Endodermal cell (in vitro differentiated cells): ENCODE measurements around the gene CACNA1D. TPM values are rescaled to one million over a fixed set of nuclear protein-coding genes. Genes with fewer than 3 reads are reported as not detected.

Experiments
- DNase-seq: peaks from one replicate; pipeline ENCODE4 v3.0.0-alpha.2; 2017
- H3K27ac ChIP-seq: 2 replicates; pipeline ENCODE4 v1.5.1; 2013; ENCODE audit warnings: mild to moderate bottlenecking, low read depth, low read length, moderate library complexity
- H3K27me3 ChIP-seq: 2 replicates; pipeline ENCODE4 v1.6.1; 2013; ENCODE audit warnings: mild to moderate bottlenecking, low read length, moderate library complexity; ENCODE audit not compliant: insufficient read depth, control insufficient read depth, poor library complexity, severe bottlenecking
- H3K36me3 ChIP-seq: 2 replicates; pipeline ENCODE4 v1.7.0; 2013; ENCODE audit warnings: mild to moderate bottlenecking, low read length, moderate library complexity; ENCODE audit not compliant: control insufficient read depth, insufficient read depth
- H3K4me1 ChIP-seq: one replicate; pipeline ENCODE4 v1.7.0; 2013; ENCODE audit warnings: low read length; ENCODE audit not compliant: control insufficient read depth, insufficient read depth
- H3K4me3 ChIP-seq: 2 replicates; pipeline ENCODE4 v1.5.1; 2013; ENCODE audit warnings: mild to moderate bottlenecking, low read length, moderate library complexity
- H3K9ac ChIP-seq: 2 replicates; pipeline ENCODE4 v1.6.1; 2013; ENCODE audit warnings: mild to moderate bottlenecking, low read length, moderate library complexity; ENCODE audit not compliant: poor library complexity, severe bottlenecking; ENCODE audit errors: extremely low read depth
- H3K9me3 ChIP-seq: 2 replicates; pipeline ENCODE4 v1.6.1; 2013; ENCODE audit warnings: mild to moderate bottlenecking, low read length, moderate library complexity; ENCODE audit not compliant: control insufficient read depth
- H3K27ac Mint-ChIP-seq: 2 replicates; pipeline ENCODE4 v1.8.0; 2020; ENCODE audit warnings: mixed read lengths
- H3K27me3 Mint-ChIP-seq: 2 replicates; pipeline ENCODE4 v1.8.0; 2021; ENCODE audit warnings: mild to moderate bottlenecking, mixed read lengths; ENCODE audit not compliant: insufficient read depth
- H3K36me3 Mint-ChIP-seq: 2 replicates; pipeline ENCODE4 v1.8.0; 2020; ENCODE audit warnings: low read depth, mixed read lengths
- H3K4me1 Mint-ChIP-seq: 2 replicates; pipeline ENCODE4 v1.8.0; 2020; ENCODE audit warnings: mixed read lengths
- H3K4me3 Mint-ChIP-seq: 2 replicates; pipeline ENCODE4 v1.8.0; 2020; ENCODE audit warnings: mild to moderate bottlenecking, moderate library complexity, mixed read lengths
- H3K9me3 Mint-ChIP-seq: 2 replicates; pipeline ENCODE4 v1.8.0; 2020; ENCODE audit warnings: mild to moderate bottlenecking, mixed read lengths
- CTCF ChIP-seq: fragments of 200-600 bp; sonication (generic); conservative IDR thresholded peaks from 2 replicates; pipeline ENCODE4 v1.5.0; 2021; ENCODE audit warnings: antibody characterized with exemption, mild to moderate bottlenecking
- WGBS, 2 experiments: methylation state at CpG; one replicate each; pipeline versions ENCODE4 v1.1.5 to v1.1.7; 2013; ENCODE audit warnings: missing lambda C conversion rate in 2 of 2, mixed read lengths in 1 of 2; ENCODE audit not compliant: insufficient coverage in 1 of 2, insufficient read length in 1 of 2; 5-methylcytosine and 5-hydroxymethylcytosine counted together
- total RNA-seq, 2 donors: library from RNA; stranded (reverse); fragmentation: NEBNext Ultra II Directional in 1 of 2; extraction: Animal tissue kit (Norgen Biotek cat#: 25700) in 1 of 2; gene quantifications; 2 replicates in 1 of 2; 3 replicates in 1 of 2; pipeline ENCODE4 v1.2.1, GENCODE V29; 2021

Gene CACNA1D
- total RNA-seq, 2 donors from 2014 or later = 2.2 to 3.8 TPM

DNA sequence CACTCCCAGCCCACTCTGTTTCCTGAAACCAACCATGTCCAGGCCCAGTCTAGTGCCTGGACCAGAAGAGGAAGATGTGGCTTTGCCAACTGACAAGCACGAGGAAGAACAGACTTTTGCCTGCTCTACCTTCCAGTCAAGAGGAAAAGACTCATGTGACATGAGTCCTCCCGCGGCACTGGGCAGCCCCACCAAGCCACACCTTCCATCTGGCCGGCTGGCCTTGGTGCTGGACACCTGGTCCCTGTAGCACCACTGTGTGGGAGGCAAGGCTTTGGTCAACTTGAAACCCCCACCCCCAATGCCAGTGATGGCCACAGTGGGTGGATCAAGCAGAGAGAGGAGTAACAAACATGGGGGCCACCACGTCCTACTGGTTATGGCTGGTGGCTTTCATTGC is 339.3 kb downstream of the CACNA1D start:
- WGBS, 2 experiments = 88 to 89% methylated on average over 3 to 5 of the region's 5 CpGs
- Mint-ChIP-seq H3K27ac (no peak overlapping the region), H3K4me1 (no peaks in the 10 kb centered on the region), H3K9me3 (no peaks in the 10 kb centered on the region), H3K4me3 (no peak overlapping the region), H3K27me3 (no peaks in the 10 kb centered on the region), H3K36me3 (peaks cover 19% of the 10 kb centered on the region)
- Histone ChIP-seq H3K27me3 (no peaks in the 10 kb centered on the region), H3K9ac (no peak overlapping the region), H3K27ac (no peak overlapping the region), H3K4me1 (no peaks in the 10 kb centered on the region), H3K4me3 (no peak overlapping the region), H3K9me3 (no peaks in the 10 kb centered on the region), H3K36me3 (no peaks in the 10 kb centered on the region)
- peak; percentile 31 for DNase-seq
- TF ChIP-seq CTCF = no peak

DNA sequence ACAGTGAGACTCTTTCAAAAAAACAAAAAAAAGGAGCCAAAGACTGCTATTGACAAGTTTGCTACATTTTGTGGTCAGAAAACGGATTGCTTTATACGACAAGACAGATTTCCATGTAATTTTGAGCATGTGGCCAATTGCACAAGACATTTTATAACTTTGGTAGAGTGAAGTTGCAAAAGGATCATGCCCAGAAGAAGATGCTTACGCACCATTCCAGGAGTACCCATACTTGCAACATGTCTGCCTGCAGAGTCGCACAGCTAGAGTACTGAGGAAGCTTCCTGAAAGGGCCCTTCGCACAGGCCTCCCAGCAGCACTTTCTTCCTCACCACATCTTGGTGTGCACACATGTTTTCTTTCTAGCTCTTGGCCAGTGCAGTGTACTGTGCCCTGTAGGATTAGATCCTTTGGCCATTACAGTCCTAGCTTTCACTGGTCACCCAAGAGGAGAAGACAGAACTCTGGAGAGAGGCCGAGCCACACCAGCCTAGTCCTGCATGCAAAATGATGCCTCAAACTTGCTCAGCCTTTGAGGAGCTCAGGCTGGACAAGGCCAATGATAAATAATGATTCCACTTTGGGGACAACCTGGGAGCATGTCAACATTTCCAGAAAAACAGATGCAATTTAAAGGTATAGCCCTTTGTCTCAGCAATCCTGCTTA is 340.2 kb downstream of the CACNA1D start:
- no peak overlapping the region for H3K4me3 ChIP-seq
- H3K9ac ChIP-seq = no peak overlapping the region
- Mint-ChIP-seq H3K4me3 (no peak overlapping the region), H3K9me3 (no peaks in the 10 kb centered on the region), H3K27ac (peak overlapping the region; percentile 44), H3K4me1 (no peaks in the 10 kb centered on the region), H3K27me3 (no peaks in the 10 kb centered on the region), H3K36me3 (peaks cover 24% of the 10 kb centered on the region)
- no peaks in the 10 kb centered on the region for H3K27me3 ChIP-seq
- 92 to 93% methylated on average over 6 of the region's 6 CpGs for WGBS, 2 experiments
- peaks cover 6% of the 10 kb centered on the region for H3K36me3 ChIP-seq
- no peaks in the 10 kb centered on the region for H3K9me3 ChIP-seq
- H3K27ac ChIP-seq = no peak overlapping the region
- no peaks in the 10 kb centered on the region for H3K4me1 ChIP-seq
- no peak for DNase-seq
- no peak for TF ChIP-seq CTCF

DNA sequence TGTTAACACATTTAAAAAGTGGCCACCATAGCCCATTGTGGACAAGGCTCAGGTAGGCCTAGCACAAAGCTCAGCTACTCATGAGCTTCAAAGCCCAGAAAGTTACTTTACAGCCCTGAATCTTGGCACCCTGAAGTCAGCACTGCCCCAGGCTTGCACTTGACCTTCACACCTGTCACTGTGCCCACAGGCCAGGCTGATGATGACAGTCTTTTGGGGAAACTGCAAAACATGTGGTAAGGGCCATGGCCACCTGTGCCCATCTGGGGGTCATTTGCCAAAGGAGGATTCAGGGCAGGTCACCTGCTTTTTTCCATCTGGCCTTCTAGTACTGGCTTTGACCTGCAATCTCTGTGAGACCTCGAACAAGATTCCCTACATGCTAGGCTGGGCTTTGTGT is 340.8 kb downstream of the CACNA1D start:
- DNase-seq = no peak
- H3K27ac ChIP-seq = no peak overlapping the region
- Mint-ChIP-seq H3K27ac (no peak overlapping the region), H3K27me3 (no peaks in the 10 kb centered on the region), H3K4me1 (no peaks in the 10 kb centered on the region), H3K36me3 (peaks cover 24% of the 10 kb centered on the region), H3K9me3 (no peaks in the 10 kb centered on the region), H3K4me3 (no peak overlapping the region)
- WGBS, 2 experiments = 93 to 100% methylated on average over 1 of the region's 1 CpG
- H3K27me3 ChIP-seq = no peaks in the 10 kb centered on the region
- H3K4me1 ChIP-seq = no peaks in the 10 kb centered on the region
- no peak overlapping the region for H3K4me3 ChIP-seq
- TF ChIP-seq CTCF = no peak
- H3K36me3 ChIP-seq = peaks cover 6% of the 10 kb centered on the region
- H3K9me3 ChIP-seq = no peaks in the 10 kb centered on the region
- H3K9ac ChIP-seq = no peak overlapping the region
